ENCODE measurements around the gene PSMD6. TPM values are rescaled to one million over a fixed set of nuclear protein-coding genes. Genes with fewer than 3 reads are reported as not detected.

PSMD6 gene
- total RNA-seq, 2 experiments from 2014 or later: 68.0 to 94.9 TPM

DNA sequence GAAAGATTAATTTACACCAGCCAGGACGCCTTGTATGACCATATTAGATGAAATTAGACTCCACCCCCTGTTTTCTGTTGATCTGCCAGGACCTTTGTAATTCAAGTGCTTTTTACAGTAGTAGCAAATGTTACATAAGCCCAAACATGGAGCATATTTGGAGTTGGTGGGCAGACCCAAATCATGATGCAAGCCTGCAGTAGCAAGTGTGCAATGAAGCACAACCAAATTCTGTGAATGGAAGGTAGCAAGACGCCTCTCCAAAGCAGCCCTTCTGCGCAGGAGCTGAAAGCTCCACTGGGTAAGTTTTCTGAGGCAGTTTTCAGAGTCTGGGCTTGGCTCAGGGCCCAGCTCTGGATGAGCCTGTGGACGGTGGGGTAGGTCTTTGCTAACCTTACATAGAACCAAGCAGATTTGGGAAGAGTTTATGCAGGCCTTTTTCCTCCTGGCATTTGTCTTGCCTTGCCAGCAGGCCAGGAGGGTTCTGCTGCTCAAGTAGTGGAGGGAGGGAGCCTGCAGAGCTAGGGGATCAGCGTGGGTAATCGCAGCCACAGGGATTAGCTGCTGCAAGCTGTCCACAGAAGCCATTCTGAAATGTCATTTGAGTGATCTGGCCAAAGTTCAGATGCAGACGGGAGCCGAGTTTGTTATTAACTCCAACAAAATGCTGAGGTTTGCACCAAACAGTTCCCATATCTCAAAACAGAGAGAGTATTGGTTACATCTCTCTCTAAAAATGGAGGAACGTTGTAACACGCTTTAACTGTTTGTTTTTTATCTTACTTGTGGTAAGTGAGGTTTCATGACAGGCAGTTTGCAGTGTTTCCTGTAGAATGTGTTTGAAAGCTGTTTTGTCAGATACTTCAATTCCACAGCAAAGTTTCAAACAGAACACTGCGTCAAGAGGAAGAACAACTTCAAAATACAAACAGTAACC lies 55.4 kb downstream of the PSMD6 start:
- CTCF ChIA-PET: interaction anchor here (0.8 to 3.9 kb wide), 9 partner anchors 10 to 51 kb away, joined by 3 to 33 read pairs (median 5); no protein-coding TSS in a partner anchor
- Mint-ChIP-seq H3K4me1 (peaks cover 86% of the 10 kb centered on the region), H3K27ac (peak overlapping the region; percentile 97), H3K9me3 (ENCODE audit: low read depth) (no peaks in the 10 kb centered on the region), H3K27me3 (no peaks in the 10 kb centered on the region), H3K4me3 (peak overlapping the region; percentile 83), H3K36me3 (peaks cover 19% of the 10 kb centered on the region)
- peak; percentile 68 for ATAC-seq
- peak; percentile 67 for DNase-seq

DNA sequence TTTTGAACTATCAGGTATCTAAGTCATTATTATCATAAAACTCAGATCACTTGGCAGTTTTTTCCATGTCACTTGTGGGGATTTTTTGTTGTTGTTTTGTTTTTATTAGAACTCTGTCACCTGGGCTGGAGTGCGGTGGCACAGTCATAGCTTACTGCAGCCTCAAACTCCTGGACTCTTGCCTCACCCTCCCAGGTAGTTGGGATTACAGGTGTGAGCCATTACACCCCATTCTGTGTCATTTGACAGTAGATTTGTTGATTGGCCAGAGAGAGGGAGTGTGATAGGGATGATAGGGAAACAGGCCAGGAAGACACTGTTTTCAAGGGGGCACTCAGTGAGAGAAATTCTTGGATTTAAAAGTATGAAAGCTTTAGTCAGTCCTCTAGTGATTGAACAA lies 56.4 kb downstream of the PSMD6 start:
- Mint-ChIP-seq H3K27ac (peak overlapping the region; percentile 97), H3K9me3 (ENCODE audit: low read depth) (no peaks in the 10 kb centered on the region), H3K27me3 (no peaks in the 10 kb centered on the region), H3K4me1 (peaks cover 80% of the 10 kb centered on the region), H3K36me3 (peaks cover 12% of the 10 kb centered on the region), H3K4me3 (peak overlapping the region; percentile 61)
- no peak for ATAC-seq
- CTCF ChIA-PET: interaction anchor here (1.0 to 1.5 kb wide), 3 partner anchors 18 to 52 kb away, joined by 3 to 5 read pairs (median 3); no protein-coding TSS in a partner anchor
- DNase-seq: no peak

DNA sequence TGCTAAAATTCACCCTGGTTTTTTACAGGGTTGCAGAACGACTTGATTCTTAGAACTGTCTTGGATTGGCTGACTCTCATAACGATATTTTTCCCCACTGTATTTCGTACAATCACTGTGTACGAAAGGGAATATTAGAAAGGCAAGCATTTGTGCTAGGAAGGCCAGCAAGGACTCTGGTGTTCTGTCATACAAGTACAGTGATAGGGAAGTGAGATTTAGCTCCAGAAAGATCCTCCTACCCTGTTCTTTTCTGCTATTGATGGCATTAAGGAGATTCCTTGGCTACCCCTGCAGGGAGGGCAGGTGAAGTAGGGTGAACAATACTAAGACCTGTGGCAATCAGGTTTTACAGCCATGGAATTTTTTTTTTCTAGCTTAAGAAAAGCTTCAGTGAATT lies 57.3 kb downstream of the PSMD6 start:
- Mint-ChIP-seq H3K4me1 (peaks cover 75% of the 10 kb centered on the region), H3K27ac (peak overlapping the region; percentile 50), H3K27me3 (no peaks in the 10 kb centered on the region), H3K9me3 (ENCODE audit: low read depth) (no peaks in the 10 kb centered on the region), H3K4me3 (no peak overlapping the region), H3K36me3 (peaks cover 12% of the 10 kb centered on the region)
- CTCF ChIA-PET: interaction anchor here (1.2 to 2.4 kb wide), 3 partner anchors 27 to 58 kb away, joined by 3 to 15 read pairs (median 4); no protein-coding TSS in a partner anchor
- DNase-seq (no peak), ATAC-seq (no peak)

DNA sequence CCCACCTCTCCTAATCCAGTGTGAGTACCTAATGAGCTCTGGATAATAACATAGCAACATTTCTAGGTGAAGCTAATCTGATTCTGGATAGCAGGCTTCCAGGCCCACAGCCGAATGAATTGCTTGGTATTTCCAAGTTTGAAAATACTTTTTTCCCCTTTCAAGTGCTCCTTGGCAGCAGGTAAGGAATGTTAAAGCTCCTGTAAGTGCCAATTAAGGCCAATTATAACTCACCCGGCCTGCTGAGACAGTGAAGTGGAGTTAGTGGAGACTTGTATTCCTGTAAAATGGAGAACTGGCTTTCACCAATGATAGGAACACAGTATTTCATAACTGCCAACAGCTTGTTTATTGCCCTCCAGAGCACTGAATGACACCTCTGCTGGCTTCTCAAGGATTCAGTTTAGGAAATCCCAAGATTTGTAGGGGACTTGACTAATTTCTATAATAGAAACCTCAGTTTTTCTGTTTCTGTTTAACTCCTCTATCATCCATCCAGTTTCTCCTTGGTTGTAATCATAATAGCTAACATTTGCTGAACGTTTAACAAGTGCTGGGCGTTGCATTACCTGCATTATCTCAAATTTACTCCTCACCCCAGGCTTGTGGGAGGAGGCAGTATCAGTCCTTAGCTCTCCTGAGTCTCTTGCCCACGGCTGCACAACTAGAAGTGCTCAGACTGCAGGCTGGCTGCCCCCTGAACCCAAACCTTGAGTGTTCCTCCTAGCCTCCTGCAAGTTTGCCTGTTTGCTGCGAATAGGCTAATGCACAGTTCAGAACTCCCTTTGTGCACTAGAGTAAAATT lies 58.4 kb downstream of the PSMD6 start:
- CTCF ChIA-PET: interaction anchor here (1.0 to 2.7 kb wide), 7 partner anchors 14 to 66 kb away, joined by 3 to 15 read pairs (median 4); no protein-coding TSS in a partner anchor
- Mint-ChIP-seq H3K4me1 (peaks cover 70% of the 10 kb centered on the region), H3K27me3 (no peaks in the 10 kb centered on the region), H3K4me3 (no peak overlapping the region), H3K36me3 (peaks cover 10% of the 10 kb centered on the region), H3K9me3 (ENCODE audit: low read depth) (no peaks in the 10 kb centered on the region), H3K27ac (peak overlapping the region; percentile 46)
- no peak for ATAC-seq
- DNase-seq: no peak

DNA sequence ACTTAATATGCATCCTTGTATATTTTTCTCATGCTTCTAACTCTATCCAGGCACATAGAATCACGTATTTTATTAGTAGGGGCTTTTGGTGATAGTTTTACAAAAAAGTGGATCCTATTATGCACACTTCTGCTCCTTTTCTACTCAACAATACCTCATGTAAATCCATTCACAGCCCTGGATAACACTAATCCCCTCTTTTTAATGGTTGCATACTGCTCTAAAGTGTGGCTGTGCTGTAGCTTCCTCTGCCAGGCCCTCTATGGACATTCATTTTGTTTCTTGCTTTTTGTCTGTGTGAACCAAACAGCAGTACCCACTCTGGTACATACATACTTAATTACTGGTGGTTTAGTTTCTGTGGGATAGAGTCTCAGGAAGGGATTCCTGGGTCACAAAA lies 59.8 kb downstream of the PSMD6 start:
- CTCF ChIA-PET: interaction anchor here (1.0 to 4.2 kb wide), 7 partner anchors 10 to 60 kb away, joined by 3 to 58 read pairs (median 5); partner anchors contain the start of gene PSMD6
- ATAC-seq (no peak), DNase-seq (no peak)
- H3K36me3 Mint-ChIP-seq: peaks cover 3% of the 10 kb centered on the region
- peaks cover 65% of the 10 kb centered on the region for H3K4me1 Mint-ChIP-seq
- H3K4me3 Mint-ChIP-seq: no peak overlapping the region
- H3K27ac Mint-ChIP-seq: peak overlapping the region; percentile 62
- H3K9me3 Mint-ChIP-seq (ENCODE audit: low read depth): no peaks in the 10 kb centered on the region
- H3K27me3 Mint-ChIP-seq: no peaks in the 10 kb centered on the region

DNA sequence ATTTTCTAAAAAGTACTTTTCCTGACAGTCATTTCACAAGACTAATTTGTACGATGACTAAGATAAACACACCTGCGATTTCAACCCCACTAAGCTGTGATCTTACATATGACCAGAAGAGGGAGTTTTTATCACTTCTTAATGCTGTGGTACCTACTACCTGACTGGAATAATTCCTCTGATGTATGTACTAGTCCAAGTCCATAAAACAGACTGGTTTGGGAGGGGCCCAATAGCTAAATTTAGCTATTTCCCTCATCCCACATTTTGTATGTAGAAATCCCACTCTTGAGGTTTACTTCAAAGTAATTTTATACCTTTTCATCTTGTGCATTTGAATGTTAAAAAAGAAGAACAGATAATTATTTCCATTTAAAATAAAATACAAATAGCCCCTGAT lies 61.4 kb downstream of the PSMD6 start:
- peaks cover 53% of the 10 kb centered on the region for H3K4me1 Mint-ChIP-seq
- DNase-seq (no peak), ATAC-seq (peak; percentile 82)
- CTCF ChIA-PET: interaction anchor here (0.7 to 4.2 kb wide), 14 partner anchors 9 to 61 kb away, joined by 3 to 58 read pairs (median 5); partner anchors contain the start of gene PSMD6
- peaks cover 4% of the 10 kb centered on the region for H3K36me3 Mint-ChIP-seq
- no peak overlapping the region for H3K4me3 Mint-ChIP-seq
- H3K27me3 Mint-ChIP-seq: no peaks in the 10 kb centered on the region
- no peak overlapping the region for H3K27ac Mint-ChIP-seq
- no peaks in the 10 kb centered on the region for H3K9me3 Mint-ChIP-seq (ENCODE audit: low read depth)

Other genes with a start within 250 kb of the PSMD6 start
- gene C3orf49, start 204.2 kb downstream of the PSMD6 start, total RNA-seq: not detected
- 10 to 100 TPM; 77.7 to 78.1 TPM for gene THOC7, start 159.7 kb downstream of the PSMD6 start, total RNA-seq
- gene ATXN7, start 159.6 kb downstream of the PSMD6 start, total RNA-seq: 10 to 100 TPM; 41.9 to 56.5 TPM
- gene SCAANT1, start 111.1 kb downstream of the PSMD6 start, total RNA-seq: 1 to 10 TPM in 1 of 2 experiments, not detected in 1; 1.3 TPM
- not detected for gene PRICKLE2, start 202.0 kb upstream of the PSMD6 start, total RNA-seq